Heart right ventricle (tissue), 16 donors: ENCODE results near the gene KCNJ4. TPM values are rescaled to one million over a fixed set of nuclear protein-coding genes. Genes with fewer than 3 reads are reported as not detected.

Experiments
- ATAC-seq, 8 donors: fragments of 200-7000 bp; cut with Tn5 transposase; one replicate each; pipeline ENCODE4 v1.9.1; 2020; ENCODE audit warnings: mild to moderate bottlenecking in 8 of 8, moderate library complexity in 8 of 8, moderate number of reproducible peaks in 1 of 8
- DNase-seq, 2 donors: peaks; one replicate each; pipeline ENCODE4 v3.0.0-alpha.2; 2020
- H3K27ac ChIP-seq, 10 donors: fragments of 200-600 bp; sonication (generic) in 2 of 10; one replicate each; pipeline versions ENCODE4 v1.5.0 to v1.8.0; 2020 to 2022; ENCODE audit warnings: mild to moderate bottlenecking in 3 of 10
- H3K27me3 ChIP-seq, 7 donors: fragments of 200-600 bp; one replicate each; pipeline ENCODE4 v1.8.0; 2021 to 2022; ENCODE audit warnings: mild to moderate bottlenecking in 2 of 7
- H3K36me3 ChIP-seq, 9 donors: fragments of 200-600 bp; sonication (generic) in 1 of 9; one replicate each; pipeline versions ENCODE4 v1.5.0 to v1.8.0; 2020 to 2022; ENCODE audit warnings: mild to moderate bottlenecking in 2 of 9
- H3K4me1 ChIP-seq, 9 donors: fragments of 200-600 bp; sonication (generic) in 1 of 9; one replicate each; pipeline versions ENCODE4 v1.5.0 to v1.8.0; 2020 to 2022; ENCODE audit warnings: mild to moderate bottlenecking in 4 of 9
- H3K4me3 ChIP-seq, 10 donors: fragments of 200-600 bp; sonication (generic) in 2 of 10; one replicate each; pipeline versions ENCODE4 v1.5.0 to v1.8.0; 2020 to 2022; ENCODE audit warnings: mild to moderate bottlenecking in 7 of 10, moderate library complexity in 2 of 10
- H3K9me3 ChIP-seq, 11 donors: fragments of 200-600 bp in 10 of 11; sonication (generic) in 2 of 11; one replicate each; pipeline versions ENCODE4 v1.5.0 to v1.8.0; 2013 to 2022; ENCODE audit warnings: mild to moderate bottlenecking in 2 of 11, control low read depth in 1 of 11, moderate library complexity in 1 of 11
- CTCF ChIP-seq, 9 donors: fragments of 200-600 bp; sonication (generic) in 2 of 9; IDR thresholded peaks; one replicate each; pipeline versions ENCODE4 v1.5.0 to v1.8.0; 2021 to 2022; ENCODE audit warnings: antibody characterized with exemption in 9 of 9, mild to moderate bottlenecking in 5 of 9, moderate library complexity in 1 of 9
- WGBS, 2 donors: extraction: QIAGEN DNeasy Blood & Tissue Kit; methylation state at CpG; one replicate each; pipeline ENCODE4 v1.1.7; 2013; ENCODE audit warnings: inconsistent platforms in 1 of 2; 5-methylcytosine and 5-hydroxymethylcytosine counted together
- intact Hi-C, 10 donors: fragments of 100-400 bp; cut with DNase I; formaldehyde crosslinking; loops; one replicate each; pipeline versions ENCODE4 v1.11.1 to v1.14.2; 2022
- polyA plus RNA-seq, 2 donors: library from polyadenylated mRNA; stranded (reverse); fragments of 200-250 nt; gene quantifications; one replicate each; pipeline ENCODE4 v1.2.3, GENCODE V29; 2013
- total RNA-seq, 10 donors: library from RNA; stranded (reverse); fragmentation: NEBNext Ultra II Directional in 3 of 10; extraction: Animal tissue kit (Norgen Biotek cat#: 25700) in 3 of 10; gene quantifications; one replicate each; pipeline versions ENCODE4 v1.2.1 to v1.2.4, GENCODE V29; 2021 to 2023
- donor health status: Arrhythmogenic right ventricular cardiomyopathy.
- donor health status: ischemic (EF 13 %, LVEDD 7.1; RV severe dilation, severe dysfunction).
- donor health status: healthy with polysubstance abuse.
- donor health status: DM: no; HTN: yes; CAD: no.
- donor health status: DM: no; HTN: no; CAD: no.
- donor health status: ischemic (EF 25% LVEDD 6.9; RV normal size, moderate dysfunction).
- donor health status: ischemic (EF 25% LVEDD 5.7; RV mildly dilated, moderate dysfunction).
- donor health status: healthy.
- donor health status: DM: yes; HTN: yes; CAD: no.
- donor health status: Ischemic cardiomyopathy.
- donor health status: ischemic (EF 35%, LVEDD 5.7; RV mildly dilated, moderate dysfunction).
- donor health status: nonischemic (EF 11% LVEDD 7.7; RV severe dilation, severe dysfunction).
- donor health status: DM: yes; HTN: yes; CAD: no.
- donor health status: PGD.
- donor health status: ischemic (EF 29% LVEDD 5.4; RV normal size, mild dysfunction).
- donor health status: nonischemic (EF 23%, LVEDD 6.1; RV moderate dilation, normal function).

Gene KCNJ4
- total and polyA plus RNA-seq, 12 donors, result 4.9 to 93.3 (median 33.9) TPM

- no peak for DNase-seq
- ATAC-seq, result no peak
- Histone ChIP-seq H3K36me3 (no peaks in the 10 kb centered on the region), H3K27ac (peak overlapping the region in 8 of 10 donors; percentile 55 to 99 (median 92)), H3K4me1 (peaks cover 6 to 73% (median 24%) of the 10 kb centered on the region in 9 donors), H3K4me3 (peak overlapping the region in 5 of 10 donors; percentile 21 to 63 (median 57)), H3K9me3 (no peaks in the 10 kb centered on the region), H3K27me3 (peaks cover 6 to 86% (median 59%) of the 10 kb centered on the region in 7 donors)
- intact Hi-C loops, result loop anchor here in 1 of 10 donors (5.0 kb wide), 1 partner anchor 41 kb away; no protein-coding TSS in a partner anchor
- TF ChIP-seq CTCF (IDR thresholded peaks at IDR 0.05), result no peak
- WGBS, 2 donors, result 76 to 80% methylated on average over 11 of the region's 11 CpGs
These were observed 1.8 kb downstream of the KCNJ4 start for GRCh38 chr22:38453066-38453672.

GRCh38 chr22:38452373-38453065, 2.5 kb downstream of the KCNJ4 start:
- Histone ChIP-seq H3K9me3 (no peaks in the 10 kb centered on the region), H3K4me3 (peak overlapping the region in 6 of 10 donors; percentile 20 to 63 (median 38)), H3K27me3 (peaks cover 6 to 85% (median 59%) of the 10 kb centered on the region in 7 donors), H3K27ac (peak overlapping the region; percentile 36 to 99 (median 89)), H3K4me1 (peaks cover 6 to 70% (median 24%) of the 10 kb centered on the region in 9 donors), H3K36me3 (no peaks in the 10 kb centered on the region)
- no peak for TF ChIP-seq CTCF (IDR thresholded peaks at IDR 0.05)
- ATAC-seq (peak; percentile 40 to 70 (median 61)), DNase-seq (peak; percentile 71 to 83)
- 16 to 21% methylated on average over 24 to 25 of the region's 25 CpGs for WGBS, 2 donors
- intact Hi-C loops, result loop anchor here in 1 of 10 donors (5.0 kb wide), 1 partner anchor 40 kb away; no protein-coding TSS in a partner anchor

- Histone ChIP-seq H3K36me3 (no peaks in the 10 kb centered on the region), H3K4me1 (peaks cover 6 to 63% (median 24%) of the 10 kb centered on the region in 9 donors), H3K4me3 (no peak overlapping the region), H3K27ac (peak overlapping the region; percentile 36 to 99 (median 89)), H3K27me3 (peaks cover 6 to 85% (median 61%) of the 10 kb centered on the region in 7 donors), H3K9me3 (no peaks in the 10 kb centered on the region)
- ATAC-seq (no peak), DNase-seq (no peak)
- WGBS, 2 donors, result 34 to 46% methylated on average over 4 of the region's 4 CpGs
- intact Hi-C loops, result loop anchor here in 2 of 10 donors (2.0 to 5.0 kb wide), 2 partner anchors 37 to 40 kb away; no protein-coding TSS in a partner anchor
- TF ChIP-seq CTCF (IDR thresholded peaks at IDR 0.05), result no peak
These were observed 3.1 kb downstream of the KCNJ4 start for GRCh38 chr22:38451864-38452263.

GRCh38 chr22:38451404-38451803, 3.6 kb downstream of the KCNJ4 start:
- peak overlapping the region in 7 of 10 donors; percentile 55 to 99 (median 94) for H3K27ac ChIP-seq
- H3K4me3 ChIP-seq, result no peak overlapping the region
- intact Hi-C loops, result loop anchor here in 2 of 10 donors (2.0 to 5.0 kb wide), 2 partner anchors 37 to 39 kb away; no protein-coding TSS in a partner anchor
- H3K9me3 ChIP-seq, result no peaks in the 10 kb centered on the region
- WGBS, 2 donors, result 74 to 84% methylated on average over 2 of the region's 2 CpGs
- H3K36me3 ChIP-seq, result no peaks in the 10 kb centered on the region
- ATAC-seq (no peak), DNase-seq (no peak)
- H3K4me1 ChIP-seq, result peaks cover 6 to 60% (median 24%) of the 10 kb centered on the region in 9 donors
- TF ChIP-seq CTCF (IDR thresholded peaks at IDR 0.05), result no peak
- peaks cover 6 to 84% (median 56%) of the 10 kb centered on the region in 7 donors for H3K27me3 ChIP-seq
